GM21529 (cell line): ENCODE data around the gene RHBDF1.

ENCODE experiments used
- ATAC-seq: cut with Tn5 transposase; IDR thresholded peaks from one replicate; pipeline ENCODE4 v1.9.1; 2021; ENCODE audit not compliant: unreplicated experiment

Gene RHBDF1

DNA sequence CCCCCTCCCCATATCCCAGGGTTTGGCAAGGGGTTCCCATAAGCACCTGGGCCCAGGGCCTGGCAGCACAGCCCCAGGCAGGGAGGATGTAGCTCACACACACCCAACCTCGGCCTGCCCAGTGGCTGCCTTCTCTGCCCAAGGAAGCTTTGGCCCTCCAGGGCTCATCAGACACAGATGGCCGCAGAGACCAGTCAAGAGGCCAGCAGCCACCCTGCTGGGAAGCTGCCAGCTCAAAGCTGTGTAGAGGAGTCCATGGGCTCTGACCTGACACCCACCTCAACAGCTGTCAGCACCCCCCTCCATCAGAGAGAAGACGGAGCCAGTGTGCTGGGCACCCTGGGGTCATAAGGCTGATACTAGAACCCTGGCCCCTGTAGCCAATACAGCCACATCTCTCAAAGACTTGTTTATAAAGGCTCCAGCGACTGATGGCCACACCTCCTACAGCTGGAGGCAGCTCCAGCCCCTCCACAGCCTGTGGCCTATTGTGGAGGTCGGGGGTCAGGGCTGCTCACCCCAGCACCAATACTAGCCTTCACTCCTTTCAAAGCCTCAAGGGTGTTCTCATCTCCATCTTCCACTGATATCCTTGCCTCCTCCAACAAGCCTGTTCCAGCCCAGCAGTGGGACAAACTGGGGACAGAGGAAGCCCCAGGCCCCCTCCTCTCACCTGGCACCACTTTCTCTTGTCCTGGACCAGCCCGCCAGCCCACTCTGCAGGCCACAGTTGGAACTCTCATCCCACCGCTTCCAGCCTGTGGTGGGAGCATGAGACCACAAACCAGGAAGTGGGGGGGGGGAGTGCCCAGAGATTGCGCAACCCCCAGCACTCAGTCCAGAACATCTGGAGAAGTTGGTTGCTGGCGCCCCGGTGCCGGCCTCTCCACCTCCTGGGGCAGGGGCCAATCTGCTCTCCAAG lies 3.4 kb upstream of the RHBDF1 start:
- no peak for ATAC-seq

DNA sequence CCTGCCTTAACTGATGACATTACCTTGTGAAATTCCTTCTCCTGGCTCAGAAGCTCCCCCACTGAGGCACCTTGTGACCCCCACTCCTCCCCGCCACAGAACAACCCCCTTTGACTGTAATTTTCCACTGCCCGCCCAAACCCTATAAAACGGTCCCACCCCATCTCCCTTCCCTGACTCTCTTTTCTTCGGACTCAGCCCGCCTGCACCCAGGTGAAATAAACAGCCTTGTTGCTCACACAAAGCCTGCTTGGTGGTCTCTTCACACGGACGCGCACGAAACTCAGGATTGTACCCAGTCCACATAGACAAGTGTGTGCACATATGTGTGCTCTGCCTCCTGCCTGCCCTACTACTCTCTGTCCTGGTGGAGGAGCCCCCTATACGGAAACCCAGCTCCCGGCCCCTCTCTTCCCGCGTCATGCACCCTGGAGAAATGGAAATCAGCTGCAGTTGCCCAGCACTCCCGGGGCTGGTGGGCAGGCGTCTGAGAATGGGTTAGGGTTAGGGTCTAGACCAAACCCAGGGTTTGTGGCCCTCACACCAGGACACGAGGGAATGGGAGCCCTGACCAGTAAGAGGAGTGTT lies 2.4 kb upstream of the RHBDF1 start:
- no peak for ATAC-seq

DNA sequence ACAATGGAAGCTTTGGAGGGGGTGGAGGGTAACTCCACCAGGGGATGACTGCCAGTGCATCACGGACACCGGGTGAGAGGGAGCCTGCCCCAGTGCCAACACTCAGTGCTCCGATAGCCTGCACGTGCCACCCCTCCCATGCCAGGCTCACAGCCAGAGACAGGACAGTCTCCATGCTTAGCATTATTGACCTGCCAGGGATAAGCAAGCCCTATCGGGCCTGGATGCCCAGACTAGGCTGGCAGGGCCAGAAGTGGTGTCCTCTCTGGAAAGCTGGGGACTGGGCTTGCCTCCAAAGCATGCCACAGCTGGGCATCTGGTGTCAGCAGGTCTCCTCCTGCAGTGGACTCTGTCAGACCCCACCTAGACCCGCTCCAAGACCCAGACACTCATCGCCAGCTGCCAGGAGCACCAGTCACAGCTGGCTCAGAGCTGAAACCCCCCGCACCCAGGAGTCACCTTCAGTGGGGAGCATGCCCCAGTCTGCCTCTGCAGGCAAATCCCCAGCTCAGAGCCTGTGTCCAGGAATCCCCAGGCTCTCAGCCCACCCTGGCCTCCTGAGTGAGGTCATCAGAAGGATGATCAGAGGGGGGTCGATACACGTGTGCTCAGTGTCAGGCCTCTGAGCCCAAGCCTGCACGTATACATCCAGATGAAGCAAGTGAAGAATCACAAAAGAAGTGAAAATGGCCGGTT lies 1.8 kb upstream of the RHBDF1 start:
- no peak for ATAC-seq

DNA sequence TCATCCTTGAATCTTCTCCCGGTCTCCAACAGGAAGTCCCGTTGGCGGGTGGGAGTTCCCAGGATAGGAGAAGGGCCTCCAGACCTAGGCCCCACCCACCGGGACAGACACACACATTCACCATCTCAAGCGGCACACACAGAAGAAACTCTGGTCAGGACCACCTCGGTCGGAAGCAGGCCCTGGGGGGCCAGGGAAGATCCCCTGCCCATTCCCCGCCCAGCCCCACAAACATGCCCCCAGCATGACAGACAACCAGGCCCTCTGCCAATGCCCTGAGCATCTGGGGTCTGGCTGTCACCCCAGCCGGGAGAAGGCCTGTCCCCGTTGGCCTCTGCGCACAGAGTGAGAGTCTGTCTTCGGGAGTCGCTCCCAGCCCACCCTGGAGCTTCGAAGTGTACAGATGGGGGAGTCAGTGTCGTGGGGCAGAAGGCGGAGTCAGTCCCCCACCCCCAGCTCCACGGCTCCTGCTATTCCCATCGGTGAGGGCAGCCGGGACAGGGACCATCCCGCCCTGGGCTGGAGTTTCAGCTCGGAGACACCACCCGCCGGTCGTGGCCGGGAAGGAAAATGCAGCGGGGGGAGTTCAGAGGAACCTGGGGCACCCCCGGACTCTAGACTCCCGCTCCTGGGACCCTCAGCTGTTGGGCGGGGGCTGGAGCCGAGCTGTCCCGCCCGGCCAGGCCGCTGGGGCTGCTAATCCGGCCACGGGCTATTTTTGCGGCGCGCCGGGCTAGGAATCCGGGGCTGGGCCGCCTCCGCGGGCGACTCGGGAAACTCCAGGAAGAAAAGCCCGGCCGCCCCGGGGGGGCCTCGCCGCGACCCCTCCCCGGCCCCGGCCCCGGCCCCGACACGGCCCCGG lies 660 bp downstream of the RHBDF1 start:
- no peak for ATAC-seq

DNA sequence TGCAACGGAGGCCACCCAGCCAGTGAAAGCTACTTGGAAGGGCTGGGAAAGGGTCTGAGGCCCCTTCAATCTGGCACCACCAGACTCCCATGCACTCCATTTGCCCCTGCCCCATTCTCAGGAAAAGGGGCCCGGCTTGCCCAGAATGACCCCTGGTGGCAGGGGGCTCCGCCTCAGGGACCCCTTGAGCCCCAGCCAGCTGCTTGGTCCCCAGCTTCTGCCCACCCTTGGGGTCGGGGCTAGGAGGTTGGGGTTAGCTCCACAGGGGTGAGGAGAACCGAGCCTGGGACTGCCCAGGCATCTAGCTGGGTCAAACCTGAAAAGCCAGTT lies 1.3 kb downstream of the RHBDF1 start:
- ATAC-seq, result no peak

DNA sequence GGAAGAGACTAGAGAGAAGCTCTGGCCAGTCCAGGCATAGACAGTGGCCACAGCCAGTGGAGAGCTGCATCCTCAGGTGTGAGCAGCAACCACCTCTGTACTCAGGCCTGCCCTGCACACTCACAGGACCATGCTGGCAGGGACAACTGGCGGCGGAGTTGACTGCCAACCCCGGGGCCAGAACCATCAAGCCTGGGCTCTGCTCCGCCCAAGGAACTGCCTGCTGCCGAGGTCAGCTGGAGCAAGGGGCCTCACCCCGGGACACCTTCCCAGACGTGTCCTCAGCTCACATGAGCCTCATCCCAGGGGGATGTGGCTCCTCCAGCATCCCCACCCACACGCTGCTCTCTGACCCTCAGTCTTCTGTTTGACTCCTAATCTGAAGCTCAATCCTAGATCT lies 3.2 kb downstream of the RHBDF1 start:
- ATAC-seq, result no peak

DNA sequence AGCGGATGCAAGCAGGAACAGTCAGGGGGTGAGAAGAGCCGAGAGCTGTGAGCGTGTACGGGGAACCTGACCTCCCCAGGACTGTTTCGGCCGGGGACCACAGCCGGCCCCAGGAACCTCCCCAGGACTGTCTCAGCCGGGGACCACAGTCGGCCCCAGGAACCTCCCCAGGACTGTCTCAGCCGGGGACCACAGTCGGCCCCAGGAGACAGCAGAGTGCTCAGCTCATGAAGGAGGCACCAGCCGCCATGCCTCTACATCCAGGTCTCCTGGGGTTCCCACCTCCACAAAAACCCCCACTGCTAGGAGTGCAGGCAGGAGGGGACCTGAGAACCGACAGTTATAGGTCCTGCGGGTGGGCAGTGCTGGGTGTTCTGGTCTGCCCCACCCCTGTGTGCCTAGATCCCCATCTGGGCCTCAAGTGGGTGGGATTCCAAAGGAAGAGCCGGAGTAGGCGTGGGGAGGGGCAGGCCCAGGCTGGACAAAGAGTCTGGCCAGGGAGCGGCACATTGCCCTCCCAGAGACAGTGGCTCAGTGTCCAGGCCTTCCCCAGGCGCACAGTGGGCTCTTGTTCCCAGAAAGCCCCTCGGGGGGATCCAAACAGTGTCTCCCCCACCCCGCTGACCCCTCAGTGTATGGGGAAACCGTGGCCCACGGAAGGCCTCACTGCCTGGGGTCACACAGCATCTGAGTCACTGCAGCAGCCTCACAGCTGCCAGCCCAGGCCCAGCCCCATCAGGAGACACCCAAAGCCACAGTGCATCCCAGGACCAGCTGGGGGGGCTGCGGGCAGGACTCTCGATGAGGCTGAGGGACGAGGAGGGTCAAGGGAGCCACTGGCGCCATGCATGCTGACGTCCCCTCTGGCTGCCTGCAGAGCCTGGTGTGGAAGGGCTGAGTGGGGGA lies 4.3 kb downstream of the RHBDF1 start:
- no peak for ATAC-seq

DNA sequence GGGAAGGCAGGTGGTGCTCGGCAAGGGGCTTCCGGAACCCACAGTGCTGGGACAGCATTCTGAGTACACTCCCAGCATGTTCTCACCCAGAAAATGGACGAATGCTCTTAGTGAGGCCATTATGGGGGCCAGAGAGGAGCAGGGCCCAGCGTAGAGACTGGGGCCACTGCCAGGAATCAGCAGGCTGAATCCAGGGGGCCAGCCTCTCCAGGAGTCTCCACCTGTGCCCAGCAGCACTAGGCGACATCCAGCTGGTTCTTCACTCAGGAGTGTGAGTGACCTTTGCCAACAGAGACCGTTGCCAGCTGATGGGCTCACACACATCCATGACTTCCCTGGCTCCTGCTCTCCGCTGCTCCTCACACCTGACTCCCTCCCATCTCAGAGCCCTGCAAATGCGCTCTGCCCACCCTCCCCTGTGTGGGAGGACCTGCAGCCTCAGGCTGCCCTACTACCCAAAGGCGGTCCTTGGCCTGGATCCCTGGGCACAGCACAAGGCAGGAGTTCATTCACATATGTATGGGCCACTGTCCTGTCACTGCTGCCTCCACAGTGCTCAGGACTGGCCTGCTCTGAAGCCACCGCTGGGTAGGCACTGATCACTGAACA lies 5.1 kb downstream of the RHBDF1 start:
- ATAC-seq, result no peak

DNA sequence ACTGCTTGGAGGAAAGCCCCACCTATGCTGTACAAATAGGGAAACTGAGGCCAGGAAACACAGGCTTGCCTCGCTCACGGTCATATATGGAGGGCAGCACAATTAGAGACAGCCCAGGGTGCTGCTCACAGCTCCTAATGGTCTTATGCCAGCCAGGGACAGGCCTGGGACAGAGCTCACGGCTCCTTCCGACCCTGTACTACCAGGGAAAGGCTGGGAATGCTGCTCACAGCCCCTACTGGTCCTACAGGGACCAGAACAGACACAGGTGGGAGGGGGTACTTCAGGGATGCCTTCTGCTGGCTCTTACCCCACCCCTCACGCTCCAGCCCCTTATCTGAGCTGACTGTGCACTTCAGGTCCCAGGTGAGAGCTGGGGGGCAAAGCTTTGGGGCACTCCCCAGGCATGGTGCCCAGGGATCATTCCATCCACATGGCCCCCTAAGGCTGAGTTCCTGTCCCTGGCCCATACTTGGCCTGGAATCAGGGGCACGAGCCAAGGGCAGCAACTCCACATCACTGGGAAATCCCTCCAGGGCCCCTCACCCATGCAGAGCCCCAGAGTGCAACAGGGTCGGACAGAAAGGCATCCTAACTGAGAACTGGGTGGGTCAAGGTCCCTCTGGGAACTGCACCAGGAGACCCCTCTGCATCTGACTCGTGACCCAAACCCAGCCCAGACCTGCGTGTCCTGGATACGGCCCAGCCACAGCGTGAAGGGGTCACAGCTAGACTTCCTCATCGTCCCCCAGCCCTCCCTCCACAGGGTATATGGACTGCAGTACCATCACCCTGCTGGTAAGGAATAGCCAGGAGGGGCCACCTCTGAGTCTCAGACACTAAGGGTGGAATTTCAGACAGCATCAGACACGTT lies 5.9 kb downstream of the RHBDF1 start:
- ATAC-seq, result no peak

DNA sequence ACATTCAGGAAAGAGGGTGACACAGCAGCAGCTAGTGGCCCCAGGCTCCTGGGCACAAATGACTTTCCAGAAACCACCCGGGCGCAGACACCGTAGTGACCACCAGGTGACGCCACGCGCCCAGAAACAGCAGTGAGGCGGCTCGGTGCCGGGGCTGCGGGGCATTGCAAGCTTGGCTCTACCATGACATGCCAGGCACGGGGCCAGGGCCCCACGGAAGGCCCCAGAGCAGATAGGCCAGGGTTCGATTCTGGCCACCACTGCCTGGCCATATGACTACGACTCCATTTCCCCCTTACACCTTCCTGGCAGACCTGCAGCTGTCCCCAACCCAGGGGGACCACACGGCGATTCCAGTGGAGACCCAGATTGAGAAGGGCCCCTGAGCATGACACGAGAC lies 6.7 kb downstream of the RHBDF1 start:
- ATAC-seq, result no peak

DNA sequence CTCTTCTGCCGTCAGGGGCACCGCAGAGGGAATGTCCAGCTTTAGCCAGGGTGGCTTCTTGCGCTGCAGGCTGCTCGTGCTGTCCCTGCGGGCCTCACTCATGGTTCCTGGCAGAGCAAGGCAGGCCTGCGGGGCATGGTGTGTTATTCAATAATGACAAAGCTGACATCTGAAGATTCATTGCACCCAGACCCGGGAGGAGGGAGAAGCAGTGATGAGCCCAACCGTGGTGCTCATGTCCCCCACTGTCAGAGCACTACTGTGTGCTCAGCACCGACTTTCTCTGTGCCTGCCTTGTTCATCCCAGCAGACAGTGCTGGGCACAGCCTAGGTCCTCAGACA lies 7.5 kb downstream of the RHBDF1 start:
- ATAC-seq, result no peak

DNA sequence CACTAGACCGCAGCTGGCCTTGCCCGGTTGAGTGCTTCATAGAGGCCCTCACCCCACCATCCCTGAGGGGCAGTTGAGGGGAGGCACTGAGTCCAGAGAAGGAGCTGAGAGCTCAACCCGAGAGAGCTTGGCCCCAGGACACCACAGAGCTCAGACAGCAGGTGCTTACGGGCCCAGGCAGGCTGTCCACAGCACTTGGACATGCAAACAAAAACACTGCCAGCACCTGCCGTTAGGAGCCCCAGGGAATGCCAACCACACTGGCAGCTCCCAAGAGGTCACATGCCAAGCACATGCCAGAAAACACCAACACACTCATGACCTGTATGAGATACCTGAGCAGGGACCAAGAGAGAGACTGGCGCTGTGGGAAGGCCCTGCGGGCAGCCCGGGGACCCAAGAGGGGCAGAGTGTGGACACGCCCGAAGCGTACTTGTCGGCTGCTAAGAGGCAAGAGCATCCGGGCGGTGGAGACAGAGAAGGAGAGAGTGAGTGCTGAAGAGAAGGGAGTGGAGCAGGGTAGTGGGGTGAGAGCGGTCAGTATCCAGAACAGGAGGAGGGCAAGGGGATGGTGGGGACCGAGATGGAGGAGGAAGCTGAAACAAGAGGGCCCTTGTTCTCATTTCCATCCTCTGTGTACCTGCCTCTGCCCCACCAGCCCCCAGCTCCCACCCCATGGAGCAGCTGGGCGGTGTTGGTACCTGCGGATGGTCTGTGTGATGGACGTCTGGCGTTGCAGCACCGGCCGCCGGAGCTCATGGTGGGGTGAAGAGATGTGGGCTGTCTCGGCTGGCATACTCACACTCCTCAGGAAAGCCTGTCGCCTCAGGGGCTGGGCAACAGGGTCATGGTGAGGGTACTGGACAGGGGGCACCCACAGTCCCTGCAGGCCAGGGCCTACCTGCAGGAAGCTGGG lies 8.2 kb downstream of the RHBDF1 start:
- no peak for ATAC-seq

DNA sequence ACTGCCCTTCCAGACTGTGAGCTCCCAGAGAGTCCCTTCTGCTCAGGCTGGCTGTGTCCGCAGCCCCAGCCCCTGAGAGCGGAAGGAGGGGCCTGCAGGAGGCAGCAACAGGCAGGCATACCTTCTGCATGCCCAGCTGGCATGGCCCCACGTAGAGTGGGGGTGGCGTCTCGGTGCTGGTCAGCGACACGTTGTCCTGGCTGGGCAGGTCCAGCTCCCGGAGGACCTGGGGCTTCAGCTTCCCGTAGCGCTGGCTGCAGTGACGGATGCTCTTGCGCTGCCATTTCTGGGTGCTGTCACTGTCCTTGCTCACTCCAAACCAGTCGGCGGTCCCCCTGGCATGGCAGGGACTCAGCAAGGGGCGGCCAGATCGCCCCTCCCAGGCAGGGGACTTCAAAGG lies 9.0 kb downstream of the RHBDF1 start:
- ATAC-seq, result no peak

DNA sequence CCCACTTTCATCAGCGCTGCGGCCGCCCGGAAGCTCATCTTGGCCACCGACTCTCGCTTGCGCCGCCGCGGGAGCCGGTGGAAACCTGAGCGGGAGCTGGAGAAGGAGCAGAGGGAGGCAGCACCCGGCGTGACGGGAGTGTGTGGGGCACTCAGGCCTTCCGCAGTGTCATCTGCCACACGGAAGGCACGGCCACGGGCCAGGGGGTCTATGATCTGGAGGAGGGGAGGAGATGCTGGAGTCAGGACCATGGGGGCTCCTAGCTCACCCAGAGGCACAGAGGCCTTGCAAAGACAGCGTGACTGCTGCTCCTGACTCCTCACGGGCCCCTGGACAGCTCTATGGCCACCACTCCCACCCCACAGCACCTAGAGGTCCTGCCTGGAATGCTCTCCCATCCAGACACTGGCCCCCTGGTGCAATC lies 9.5 kb downstream of the RHBDF1 start:
- ATAC-seq, result no peak

DNA sequence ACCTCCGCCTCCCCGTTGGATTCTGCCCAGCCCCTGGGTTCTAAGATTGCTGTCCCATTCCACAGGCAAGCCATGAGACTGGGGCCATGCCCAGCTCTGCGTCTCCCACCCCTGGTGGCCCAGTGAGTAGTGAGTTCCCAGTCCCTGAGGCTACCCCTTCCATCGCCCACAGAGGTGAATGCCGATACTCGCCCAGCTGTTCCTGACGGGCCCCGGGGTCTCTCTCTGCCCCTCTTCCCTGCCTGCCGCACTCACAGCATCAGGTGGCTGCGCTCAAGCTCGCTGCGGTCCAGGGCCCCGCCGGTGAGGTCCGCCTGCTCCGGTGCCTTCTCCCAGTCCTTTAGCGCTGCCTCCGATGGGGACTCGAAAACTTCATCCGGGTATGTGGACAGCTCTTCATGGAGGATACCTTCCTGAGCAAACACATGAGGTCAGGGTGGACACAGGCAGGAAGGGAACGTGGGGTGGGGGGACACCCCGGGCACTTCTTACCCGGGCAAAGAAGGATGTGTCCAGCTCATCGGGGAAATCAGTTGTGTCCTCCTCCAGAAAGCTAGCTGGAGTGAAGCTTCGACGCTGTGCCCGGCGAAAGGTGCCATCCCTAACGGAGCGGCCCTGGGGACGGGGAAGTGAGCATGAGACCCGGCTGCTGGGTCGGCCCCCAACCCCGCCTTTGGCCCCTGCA lies 10.0 kb downstream of the RHBDF1 start:
- no peak for ATAC-seq

DNA sequence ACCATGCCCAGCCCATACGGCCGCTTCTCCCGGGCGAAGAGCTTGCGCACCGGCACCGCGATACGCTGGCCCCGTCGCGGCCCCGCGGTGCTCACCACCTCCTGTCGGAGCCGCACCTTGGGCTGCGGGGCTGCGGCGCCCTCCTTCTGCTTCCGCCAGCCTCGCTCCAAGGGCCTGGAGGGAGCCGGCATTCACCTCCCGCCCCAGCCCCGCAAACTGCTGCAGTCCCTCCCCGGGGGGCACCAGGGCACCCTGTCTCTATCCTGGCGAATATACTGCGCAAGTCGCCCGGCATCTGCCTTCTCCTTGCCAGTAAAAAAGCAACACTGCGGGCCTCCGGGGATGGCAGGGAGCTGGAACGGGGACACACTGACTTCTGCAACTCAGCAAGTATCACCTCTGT lies 10.6 kb downstream of the RHBDF1 start:
- no peak for ATAC-seq
